ENCODE measurements around the gene MRPL11.
"Not testable (repeated sequence)": the region's sequence is repeated elsewhere in the genome, so short reads cannot be mapped to it uniquely, and the experiment has no call there.

Gene MRPL11

GRCh38 chr11:66466225-66467033 is 27.8 kb upstream of the MRPL11 start, which contains the start of gene PELI3:
PELI3 (plus strand) TSS chr11:66466905; CDS start chr11:66468129, 1,224 bp downstream.
- peak; percentile 88 for DNase-seq

GRCh38 chr11:66465373-66466224 is 27.0 kb upstream of the MRPL11 start:
- no peak for DNase-seq

- DNase-seq: no peak
Observed at GRCh38 chr11:66464916-66465315, 26.3 kb upstream of the MRPL11 start.

- DNase-seq: not testable (repeated sequence)
Observed at GRCh38 chr11:66464116-66464515, 25.5 kb upstream of the MRPL11 start.

GRCh38 chr11:66462911-66463310 is 24.3 kb upstream of the MRPL11 start:
- no peak for DNase-seq

- DNase-seq: no peak
Observed at GRCh38 chr11:66462010-66462409, 23.4 kb upstream of the MRPL11 start.

GRCh38 chr11:66459138-66459778 is 20.6 kb upstream of the MRPL11 start:
- no peak for DNase-seq

GRCh38 chr11:66457826-66458225 is 19.2 kb upstream of the MRPL11 start:
- DNase-seq: no peak

- no peak for DNase-seq
Observed at GRCh38 chr11:66454828-66455227, 16.2 kb upstream of the MRPL11 start.

- no peak for DNase-seq
Observed at GRCh38 chr11:66454247-66454646, 15.6 kb upstream of the MRPL11 start.

- DNase-seq: no peak
Observed at GRCh38 chr11:66451663-66452062, 13.0 kb upstream of the MRPL11 start.

GRCh38 chr11:66450560-66450959 is 11.9 kb upstream of the MRPL11 start:
- no peak for DNase-seq

- DNase-seq: no peak
Observed at GRCh38 chr11:66448523-66448922, 9.9 kb upstream of the MRPL11 start.

GRCh38 chr11:66447012-66447411 is 8.4 kb upstream of the MRPL11 start:
- peak; percentile 26 for DNase-seq

GRCh38 chr11:66443602-66444001 is 5.0 kb upstream of the MRPL11 start:
- no peak for DNase-seq

- not testable (repeated sequence) for DNase-seq
Observed at GRCh38 chr11:66440940-66441282, 2.3 kb upstream of the MRPL11 start.

GRCh38 chr11:66440101-66440939 is 1.7 kb upstream of the MRPL11 start:
- peak; percentile 88 for DNase-seq

GRCh38 chr11:66437979-66438503 is 607 bp downstream of the MRPL11 start:
- no peak for DNase-seq

GRCh38 chr11:66432597-66432996 is 6.1 kb downstream of the MRPL11 start:
- DNase-seq: no peak

GRCh38 chr11:66431871-66432329 is 6.7 kb downstream of the MRPL11 start:
- DNase-seq: not testable (repeated sequence)

GRCh38 chr11:66431287-66431686 is 7.4 kb downstream of the MRPL11 start:
- not testable (repeated sequence) for DNase-seq

GRCh38 chr11:66429983-66430602 is 8.6 kb downstream of the MRPL11 start:
- DNase-seq: peak; percentile 78

Measured in NCI-H146 (cell line).